ENCODE measurements around the gene PKP1.

The PKP1 gene

DNA sequence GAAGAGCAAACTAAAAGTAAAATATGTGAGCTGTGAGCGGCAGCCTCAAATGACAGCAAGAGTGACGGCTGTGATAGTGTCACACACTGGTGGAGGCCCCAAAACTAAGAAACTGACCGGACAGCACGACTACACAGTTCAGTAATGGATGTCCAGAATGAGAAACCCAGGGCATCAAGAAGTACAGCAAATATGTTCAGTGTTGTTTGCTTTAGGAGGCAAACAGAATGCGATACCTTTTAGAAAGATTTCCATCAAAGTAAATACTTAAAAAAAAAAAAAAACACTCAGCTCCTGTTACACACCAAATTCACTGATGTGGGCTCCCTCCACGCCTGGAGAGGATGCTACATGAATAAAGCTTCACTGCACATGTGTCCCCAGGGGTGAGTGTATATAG, 1.1 kb upstream of the PKP1 start:
- no peak for DNase-seq

DNA sequence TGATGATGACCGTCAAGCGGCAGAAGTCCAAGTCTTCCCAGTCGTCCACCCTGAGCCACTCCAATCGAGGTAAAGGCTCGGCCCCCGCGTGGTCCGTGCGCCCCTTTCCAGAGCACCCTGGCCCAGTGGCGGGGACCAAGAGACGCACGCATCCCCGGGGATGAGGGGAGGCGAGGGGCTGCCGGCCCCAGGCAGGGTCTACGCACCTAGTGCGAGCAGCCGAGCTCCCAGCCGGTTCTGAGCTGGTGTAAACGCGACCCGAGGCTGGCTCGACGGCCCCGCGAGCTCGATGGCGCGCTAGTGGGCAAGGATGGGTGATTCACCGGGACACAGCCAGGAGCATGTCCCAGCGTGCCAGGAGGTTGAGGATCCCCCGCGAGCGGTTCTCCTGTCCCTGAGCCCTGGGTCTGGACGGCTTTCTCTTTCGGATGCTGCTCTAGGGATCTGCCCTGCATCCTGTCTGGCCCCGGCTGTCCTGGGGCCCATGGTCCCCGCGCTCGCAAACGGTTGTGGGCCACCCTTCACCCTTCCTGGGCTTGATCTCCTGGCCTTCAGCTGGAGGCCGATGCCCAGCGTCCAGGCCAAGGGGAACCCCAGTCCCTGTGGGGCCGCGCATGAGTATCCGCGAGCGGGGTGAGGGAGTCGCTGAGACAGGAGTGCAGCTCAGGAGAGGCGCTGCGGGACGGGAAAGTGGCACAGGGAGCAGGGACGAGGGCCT, 689 bp downstream of the PKP1 start:
- no peak for DNase-seq

GRCh38 chr1:201284636-201285035, 1.3 kb downstream of the PKP1 start:
- DNase-seq: no peak

- no peak for DNase-seq
Observed at GRCh38 chr1:201285846-201286245, 2.5 kb downstream of the PKP1 start.

- no peak for DNase-seq
Observed at GRCh38 chr1:201286445-201286844, 3.1 kb downstream of the PKP1 start.

DNA sequence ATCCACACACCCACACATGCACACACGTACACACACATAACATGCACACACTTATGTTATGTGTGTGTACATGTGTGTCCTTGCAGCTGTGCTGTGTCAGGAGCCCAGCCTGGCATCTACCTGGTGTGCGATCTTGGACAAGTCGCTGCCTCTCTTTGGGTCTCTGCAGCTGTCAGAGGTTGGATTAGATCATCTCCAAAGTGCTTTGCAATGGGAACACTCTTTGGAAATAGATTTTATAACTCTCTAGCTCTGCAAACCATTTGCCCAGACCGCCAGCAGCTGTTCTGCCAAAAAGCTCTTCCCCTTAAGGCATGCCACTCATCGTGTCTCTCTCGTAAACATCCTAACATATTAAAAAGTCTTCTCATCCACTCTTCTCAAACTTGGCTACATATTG, 4.7 kb downstream of the PKP1 start:
- DNase-seq: no peak

- no peak for DNase-seq
Observed at GRCh38 chr1:201288765-201289164, 5.5 kb downstream of the PKP1 start.

DNA sequence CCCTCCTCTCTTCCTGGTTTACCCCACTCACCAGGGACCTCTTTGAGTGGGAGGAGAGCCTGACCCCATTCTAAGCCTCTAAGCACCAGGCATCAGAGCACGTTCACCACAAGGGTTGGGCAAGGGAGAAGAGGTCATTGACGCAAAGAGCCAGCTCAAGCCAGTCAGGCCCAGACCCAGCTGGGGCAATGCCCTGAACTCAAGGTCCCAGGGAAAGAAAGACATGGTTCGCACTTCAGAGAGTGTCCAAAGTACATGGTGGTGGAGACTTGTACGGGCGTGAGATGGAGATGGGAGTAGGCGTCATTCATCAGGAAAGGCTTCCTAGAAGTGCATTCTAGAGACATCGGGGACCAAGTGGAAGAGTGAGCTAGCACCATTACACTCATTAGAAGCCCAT, 7.2 kb downstream of the PKP1 start:
- no peak for DNase-seq

DNA sequence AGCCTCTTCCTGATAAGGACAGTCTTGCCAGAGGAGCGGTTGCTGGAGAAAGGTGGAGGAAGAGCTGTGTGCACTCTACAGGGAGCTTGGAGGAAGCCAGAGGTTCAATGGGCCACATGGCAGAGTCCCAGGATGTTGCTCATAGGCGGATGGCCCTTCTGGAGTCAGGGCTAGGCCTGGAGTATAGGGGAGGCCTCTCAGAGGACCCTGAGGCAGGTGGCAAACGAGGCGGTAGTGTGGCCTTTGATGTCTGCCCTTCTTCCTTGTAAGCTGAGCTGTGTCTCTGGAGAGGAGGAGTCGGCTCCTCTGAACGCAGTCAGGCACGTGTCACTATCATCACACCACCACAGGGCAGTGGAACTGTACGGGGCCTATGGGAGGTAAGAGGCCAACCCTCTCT, 8.6 kb downstream of the PKP1 start:
- no peak for DNase-seq

DNA sequence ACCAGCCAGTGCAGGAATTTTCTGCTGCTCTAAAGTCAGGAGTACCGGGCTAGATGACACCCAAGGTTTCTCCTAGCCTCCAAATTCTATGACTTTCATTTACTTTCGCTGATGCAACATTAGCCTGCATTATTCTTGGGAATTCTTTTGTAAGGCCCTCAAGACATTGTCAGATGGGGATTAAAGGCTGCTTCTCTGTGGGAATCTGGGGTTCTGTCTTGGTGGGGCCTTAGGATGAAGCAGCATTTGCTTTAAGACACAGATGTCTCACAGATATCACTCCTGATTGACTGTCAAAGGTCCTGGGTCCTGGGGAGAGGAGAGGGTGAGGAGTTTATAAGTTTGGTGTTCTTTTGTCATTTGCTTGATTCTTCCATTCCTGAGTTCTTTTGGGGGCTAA, 11.6 kb downstream of the PKP1 start:
- no peak for DNase-seq

DNA sequence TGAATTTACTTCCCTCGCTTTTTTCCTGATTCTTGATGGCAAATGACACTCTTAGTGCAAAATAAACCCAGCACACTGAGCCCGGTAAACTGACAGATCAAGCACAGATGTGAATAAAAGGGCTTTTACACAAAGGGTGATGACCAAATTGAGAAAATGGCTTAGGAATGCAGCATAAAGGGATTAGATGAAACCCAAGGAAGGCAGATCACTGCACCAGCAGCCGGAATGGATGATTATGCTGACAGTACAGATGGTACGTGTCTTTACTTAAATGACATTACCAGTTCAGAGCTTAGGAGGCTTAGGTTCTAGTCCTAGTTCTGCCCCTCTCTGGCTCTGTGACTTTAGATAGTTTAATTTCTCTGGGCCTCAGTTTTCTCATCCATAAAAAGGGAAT, 12.0 kb downstream of the PKP1 start:
- DNase-seq: peak; percentile 61

DNA sequence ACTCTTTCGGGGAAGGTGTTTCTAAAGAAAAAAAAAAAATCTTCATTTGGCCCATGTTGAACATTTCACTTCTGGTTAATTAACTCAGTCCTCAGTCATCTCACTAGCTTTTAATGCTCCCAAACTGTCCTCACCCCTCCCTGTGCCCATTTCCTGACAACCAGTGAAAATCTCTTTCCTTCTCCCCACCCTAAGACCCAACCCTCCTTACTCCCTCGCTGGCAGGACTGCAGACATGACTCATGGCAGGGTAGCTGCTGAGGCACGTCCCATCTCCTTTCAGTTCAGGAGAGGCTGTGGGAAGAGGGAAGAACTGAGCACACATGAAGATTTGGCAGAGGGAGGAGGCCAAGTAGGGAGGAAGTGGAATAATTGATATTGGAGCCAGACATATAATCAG, 12.6 kb downstream of the PKP1 start:
- peak; percentile 80 for DNase-seq

- no peak for DNase-seq
Observed at GRCh38 chr1:201296352-201296751, 13.0 kb downstream of the PKP1 start.

GRCh38 chr1:201298396-201299381, 15.4 kb downstream of the PKP1 start:
- no peak for DNase-seq

- DNase-seq: peak; percentile 32
Observed at GRCh38 chr1:201299968-201300367, 16.7 kb downstream of the PKP1 start.

- no peak for DNase-seq
Observed at GRCh38 chr1:201300641-201301040, 17.3 kb downstream of the PKP1 start.

- no peak for DNase-seq
Observed at GRCh38 chr1:201302163-201303152, 19.2 kb downstream of the PKP1 start.

GRCh38 chr1:201304126-201304525, 20.8 kb downstream of the PKP1 start:
- DNase-seq: no peak

GRCh38 chr1:201305815-201306214, 22.5 kb downstream of the PKP1 start:
- DNase-seq: no peak

DNA sequence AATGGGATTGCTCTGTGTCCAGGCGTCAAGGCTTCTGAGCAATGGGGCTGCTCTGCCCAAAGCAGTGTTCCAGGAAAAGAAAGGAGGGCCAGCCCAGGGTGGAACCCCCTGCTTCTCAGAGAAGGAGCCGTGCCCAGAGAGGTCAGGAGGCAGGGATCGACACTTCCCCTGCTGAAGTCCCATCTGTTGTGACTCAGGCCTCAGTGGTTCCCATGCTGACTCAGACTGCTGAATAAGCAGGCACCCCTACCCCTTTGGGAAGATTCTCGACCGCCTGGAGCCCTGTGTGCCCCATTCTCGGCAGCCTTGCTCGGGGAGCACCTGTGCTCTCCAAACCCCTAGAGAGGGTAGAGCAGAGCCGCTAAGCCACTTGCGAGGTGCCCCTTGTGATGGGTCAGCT, 23.9 kb downstream of the PKP1 start:
- peak; percentile 28 for DNase-seq

- DNase-seq: no peak
Observed at GRCh38 chr1:201307760-201308499, 24.6 kb downstream of the PKP1 start.

DNA sequence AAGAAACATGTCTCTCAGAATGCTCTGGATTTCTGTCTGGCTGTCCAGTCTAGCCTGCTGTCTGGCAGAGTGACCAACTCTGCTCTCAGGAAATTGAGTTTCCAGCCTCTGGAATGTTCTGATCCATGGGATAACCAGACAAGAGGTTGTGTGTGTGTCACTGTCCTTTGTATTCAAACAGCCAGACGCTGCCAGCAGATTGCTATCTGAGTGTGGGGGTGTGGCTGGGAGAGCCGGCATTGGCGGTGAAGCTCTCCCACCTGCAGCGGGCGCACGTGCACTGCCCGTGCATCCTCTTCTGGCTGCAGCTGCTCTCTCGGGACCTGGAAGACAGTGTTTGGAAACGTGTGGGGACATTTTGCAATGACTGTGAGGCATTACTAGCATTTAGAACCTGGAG, 26.1 kb downstream of the PKP1 start:
- peak; percentile 58 for DNase-seq
